ENCODE results near the gene RGS14. TPM values are rescaled to one million over a fixed set of nuclear protein-coding genes. Genes with fewer than 3 reads are reported as not detected.

RGS14 gene
- total RNA-seq, 1 experiment from 2014 or later = 9.4 TPM

DNA sequence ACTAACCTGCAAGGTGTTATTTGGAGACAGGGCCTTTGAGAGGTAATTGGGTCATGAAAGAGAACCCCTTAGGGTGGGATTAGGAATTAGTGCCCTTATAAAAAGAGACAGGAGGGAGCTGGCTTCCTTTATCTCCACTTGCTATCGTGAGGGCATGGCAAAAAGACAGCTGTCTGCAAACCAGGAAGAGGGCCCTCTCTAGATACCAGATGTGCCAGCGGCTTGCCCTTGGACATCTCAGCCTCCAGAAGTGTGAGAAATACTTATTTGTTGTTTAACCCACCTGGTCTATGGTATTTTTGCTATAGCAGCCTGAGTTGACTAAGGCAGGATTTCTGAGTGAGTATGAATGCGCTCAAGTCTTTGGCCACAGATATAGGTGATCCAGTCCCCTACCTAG lies 978 bp upstream of the RGS14 start (continued):
- TF ChIP-seq EZH2 (IDR thresholded peaks at IDR 0.05) (no peak), EZH2phosphoT487 (IDR thresholded peaks at IDR 0.05; ENCODE audit: borderline replicate concordance) (no peak)
- TF ChIP-seq, protein P1, sequence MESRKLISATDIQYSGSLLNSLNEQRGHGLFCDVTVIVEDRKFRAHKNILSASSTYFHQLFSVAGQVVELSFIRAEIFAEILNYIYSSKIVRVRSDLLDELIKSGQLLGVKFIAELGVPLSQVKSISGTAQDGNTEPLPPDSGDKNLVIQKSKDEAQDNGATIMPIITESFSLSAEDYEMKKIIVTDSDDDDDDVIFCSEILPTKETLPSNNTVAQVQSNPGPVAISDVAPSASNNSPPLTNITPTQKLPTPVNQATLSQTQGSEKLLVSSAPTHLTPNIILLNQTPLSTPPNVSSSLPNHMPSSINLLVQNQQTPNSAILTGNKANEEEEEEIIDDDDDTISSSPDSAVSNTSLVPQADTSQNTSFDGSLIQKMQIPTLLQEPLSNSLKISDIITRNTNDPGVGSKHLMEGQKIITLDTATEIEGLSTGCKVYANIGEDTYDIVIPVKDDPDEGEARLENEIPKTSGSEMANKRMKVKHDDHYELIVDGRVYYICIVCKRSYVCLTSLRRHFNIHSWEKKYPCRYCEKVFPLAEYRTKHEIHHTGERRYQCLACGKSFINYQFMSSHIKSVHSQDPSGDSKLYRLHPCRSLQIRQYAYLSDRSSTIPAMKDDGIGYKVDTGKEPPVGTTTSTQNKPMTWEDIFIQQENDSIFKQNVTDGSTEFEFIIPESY (IDR thresholded peaks at IDR 0.05; ENCODE audit: extremely low read depth, insufficient replicate concordance, low read length) = no peak

DNA sequence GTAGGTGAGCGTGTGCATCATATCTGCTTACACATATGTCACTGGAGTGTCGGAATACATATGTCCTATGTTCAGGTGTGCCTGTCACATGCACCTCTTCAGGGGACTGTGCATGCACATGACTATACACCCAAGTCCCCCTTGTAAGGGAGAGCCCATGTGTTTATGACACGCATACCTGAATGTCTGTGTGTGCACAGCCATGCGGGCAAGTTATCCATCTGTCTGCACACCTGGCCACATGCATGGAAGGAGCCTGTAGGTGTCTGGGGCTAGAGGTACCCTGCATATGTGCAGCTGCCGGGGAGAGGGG lies 622 bp upstream of the RGS14 start:
- RAD21 ChIA-PET (ENCODE audit: low non-redundant PET in 1 of 2, low total read pairs in 2 of 2, uncharacterized antibody in 2 of 2, unreplicated experiment in 2 of 2) = no interaction called here

More for the DNA sequence above, 622 bp upstream of the RGS14 start:
- no peaks in the 10 kb centered on the region for H3K36me3 ChIP-seq (ENCODE audit: control insufficient read depth in 1 of 2, insufficient read depth in 2 of 2, low read length in 2 of 2)
- no peak overlapping the region for H3K4me2 ChIP-seq (ENCODE audit: low read length)
- no peak for DNase-seq (ENCODE audit: low read depth, low spot score)
- no TSS peak for BruUV-seq (replicated peaks)
- H4K20me1 ChIP-seq (ENCODE audit: insufficient read depth) = no peaks in the 10 kb centered on the region
- no peak overlapping the region for H2AFZ ChIP-seq (ENCODE audit: low read depth, low read length, poor library complexity, severe bottlenecking)
- intact Hi-C loops (cut with micrococcal nuclease) = no loop called here
- H3K4me3 ChIP-seq (replicated peaks in 1 of 2; ENCODE audit: low read depth in 1 of 2, low read length in 2 of 2) = no peak overlapping the region
- H3K27me3 ChIP-seq (ENCODE audit: insufficient read depth, low read length) = no peaks in the 10 kb centered on the region
- ChIA-PET CTCF (interaction anchor here (3.2 kb wide), 1 partner anchor 12 kb away, joined by 15 read pairs; no protein-coding TSS in a partner anchor), POLR2A (no interaction called here)
- peaks cover 2 to 11% of the 10 kb centered on the region in 2 experiments; a peak in 2 of 4 replicates for H3K4me1 ChIP-seq (ENCODE audit: control insufficient read depth in 1 of 2, insufficient read depth in 2 of 2, low read length in 2 of 2)
- H3K9me2 ChIP-seq (ENCODE audit: insufficient read depth) = no peaks in the 10 kb centered on the region
- no peak overlapping the region for H3K27ac ChIP-seq (ENCODE audit: low read depth, low read length)
- TF ChIP-seq POLR2AphosphoS5 (IDR thresholded peaks at IDR 0.05; ENCODE audit: low read depth, low read length) (no peak), FOSL1 (IDR thresholded peaks at IDR 0.05; ENCODE audit: low read depth) (no peak), ZFX (IDR thresholded peaks at IDR 0.05) (no peak), SP1 (IDR thresholded peaks at IDR 0.05; ENCODE audit: low read depth) (no peak)
- TF ChIP-seq, protein P2, sequence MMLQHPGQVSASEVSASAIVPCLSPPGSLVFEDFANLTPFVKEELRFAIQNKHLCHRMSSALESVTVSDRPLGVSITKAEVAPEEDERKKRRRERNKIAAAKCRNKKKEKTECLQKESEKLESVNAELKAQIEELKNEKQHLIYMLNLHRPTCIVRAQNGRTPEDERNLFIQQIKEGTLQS (IDR thresholded peaks at IDR 0.05) = no peak
- H3K9me3 ChIP-seq (ENCODE audit: control insufficient read depth in 1 of 2, insufficient read depth in 1 of 2, low read depth in 1 of 2, low read length in 2 of 2) = peaks cover 0 to 4% of the 10 kb centered on the region in 2 experiments; a peak in 1 of 4 replicates
- H3K79me2 ChIP-seq (ENCODE audit: insufficient read depth, low read length) = no peaks in the 10 kb centered on the region
- no peak for ATAC-seq
- no peak overlapping the region for H3K9ac ChIP-seq (ENCODE audit: low read length)

Measured in HCT116 (cell line).